HEK293 (cell line): ENCODE results near the gene BZW2.

Source experiments
- ZNF274 ChIP-seq, 2 experiments: fragments of 200-500 bp in 1 of 2; fragments of 450-650 bp in 1 of 2; sonication (Bioruptor generic) in 1 of 2; formaldehyde crosslinking in 1 of 2; IDR thresholded peaks; 2 replicates each; pipeline versions ENCODE4 v1.5.1 to v1.6.1; 2014 to 2016; ENCODE audit warnings: borderline replicate concordance in 1 of 2, inconsistent platforms in 1 of 2, low read length in 1 of 2, missing biosample characterization in 1 of 2, missing genetic modification characterization in 1 of 2
- ZNF324 ChIP-seq: fragments of 450-650 bp; formaldehyde crosslinking; IDR thresholded peaks from 2 replicates; pipeline ENCODE4 v1.5.1; 2016; ENCODE audit warnings: missing biosample characterization, missing genetic modification characterization
- TF ChIP-seq, protein P1 (sequence below): fragments of 450-650 bp; formaldehyde crosslinking; IDR thresholded peaks from 2 replicates; pipeline ENCODE4 v1.5.1; 2016; ENCODE audit warnings: missing biosample characterization, missing genetic modification characterization

DNA sequence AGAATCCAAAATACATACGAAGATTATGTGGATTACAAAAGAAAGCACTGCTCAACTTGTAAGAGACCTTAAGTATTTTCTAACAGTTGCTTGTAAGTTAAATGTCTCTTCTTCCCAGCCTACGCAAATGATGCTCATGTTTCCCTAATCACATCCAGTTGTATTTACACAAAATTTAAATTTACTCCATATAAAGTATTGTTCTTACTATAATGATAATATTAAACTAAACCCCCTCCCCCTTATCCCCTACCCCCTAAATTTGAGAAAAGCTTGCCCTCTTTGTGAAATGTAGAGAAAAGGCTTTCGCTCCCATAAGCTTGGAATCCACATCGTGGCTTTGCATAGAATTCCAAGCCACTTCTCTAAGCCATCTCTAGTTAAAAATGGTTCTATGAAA lies 29.9 kb upstream of the BZW2 start:
- TF ChIP-seq ZNF324 (tag by site-specific recombination) (no peak), ZNF274 (IDR thresholded peaks at IDR 0.05; ENCODE audit: low read length) (no peak), ZNF274 (tag by site-specific recombination; IDR thresholded peaks at IDR 0.05; ENCODE audit: borderline replicate concordance) (no peak)
- TF ChIP-seq, protein P1, sequence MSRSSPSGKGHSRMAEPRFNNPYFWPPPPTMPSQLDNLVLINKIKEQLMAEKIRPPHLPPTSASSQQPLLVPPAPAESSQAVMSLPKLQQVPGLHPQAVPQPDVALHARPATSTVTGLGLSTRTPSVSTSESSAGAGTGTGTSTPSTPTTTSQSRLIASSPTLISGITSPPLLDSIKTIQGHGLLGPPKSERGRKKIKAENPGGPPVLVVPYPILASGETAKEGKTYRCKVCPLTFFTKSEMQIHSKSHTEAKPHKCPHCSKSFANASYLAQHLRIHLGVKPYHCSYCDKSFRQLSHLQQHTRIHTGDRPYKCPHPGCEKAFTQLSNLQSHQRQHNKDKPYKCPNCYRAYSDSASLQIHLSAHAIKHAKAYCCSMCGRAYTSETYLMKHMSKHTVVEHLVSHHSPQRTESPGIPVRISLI (tag by site-specific recombination), result no peak
